ENCODE measurements around the gene HSPA12B. TPM values are rescaled to one million over a fixed set of nuclear protein-coding genes. Genes with fewer than 3 reads are reported as not detected.

HSPA12B gene
- total and polyA plus RNA-seq, 7 donors: 0.69 to 10.5 (median 6.1) TPM

- TF ChIP-seq POLR2A (IDR thresholded peaks at IDR 0.05) (no peak), POLR2AphosphoS5 (IDR thresholded peaks at IDR 0.05) (no peak), EP300 (IDR thresholded peaks at IDR 0.05) (no peak)
- TF ChIP-seq, protein P1, sequence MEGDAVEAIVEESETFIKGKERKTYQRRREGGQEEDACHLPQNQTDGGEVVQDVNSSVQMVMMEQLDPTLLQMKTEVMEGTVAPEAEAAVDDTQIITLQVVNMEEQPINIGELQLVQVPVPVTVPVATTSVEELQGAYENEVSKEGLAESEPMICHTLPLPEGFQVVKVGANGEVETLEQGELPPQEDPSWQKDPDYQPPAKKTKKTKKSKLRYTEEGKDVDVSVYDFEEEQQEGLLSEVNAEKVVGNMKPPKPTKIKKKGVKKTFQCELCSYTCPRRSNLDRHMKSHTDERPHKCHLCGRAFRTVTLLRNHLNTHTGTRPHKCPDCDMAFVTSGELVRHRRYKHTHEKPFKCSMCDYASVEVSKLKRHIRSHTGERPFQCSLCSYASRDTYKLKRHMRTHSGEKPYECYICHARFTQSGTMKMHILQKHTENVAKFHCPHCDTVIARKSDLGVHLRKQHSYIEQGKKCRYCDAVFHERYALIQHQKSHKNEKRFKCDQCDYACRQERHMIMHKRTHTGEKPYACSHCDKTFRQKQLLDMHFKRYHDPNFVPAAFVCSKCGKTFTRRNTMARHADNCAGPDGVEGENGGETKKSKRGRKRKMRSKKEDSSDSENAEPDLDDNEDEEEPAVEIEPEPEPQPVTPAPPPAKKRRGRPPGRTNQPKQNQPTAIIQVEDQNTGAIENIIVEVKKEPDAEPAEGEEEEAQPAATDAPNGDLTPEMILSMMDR (IDR thresholded peaks at IDR 0.05): no peak
- no peak overlapping the region for H3K27ac ChIP-seq
- H3K4me3 ChIP-seq: no peak overlapping the region
- intact Hi-C loops (cut with DNase I): no loop called here
- no peak for DNase-seq
- 93% methylated on average over 31 of the region's 31 CpGs for WGBS, 2 donors
- no peaks in the 10 kb centered on the region for H3K27me3 ChIP-seq
- peaks cover 0 to 12% (median 9%) of the 10 kb centered on the region in 4 donors for H3K4me1 ChIP-seq
- no peaks in the 10 kb centered on the region for H3K36me3 ChIP-seq
- no peaks in the 10 kb centered on the region for H3K9me3 ChIP-seq
Observed at GRCh38 chr20:3705970-3706739, 26.3 kb upstream of the HSPA12B start.

GRCh38 chr20:3706774-3707507 is 25.5 kb upstream of the HSPA12B start:
- H3K4me3 ChIP-seq: no peak overlapping the region
- no peak for DNase-seq
- intact Hi-C loops (cut with DNase I): no loop called here
- peaks cover 0 to 12% (median 10%) of the 10 kb centered on the region in 4 donors for H3K4me1 ChIP-seq
- TF ChIP-seq EP300 (IDR thresholded peaks at IDR 0.05) (no peak), POLR2A (IDR thresholded peaks at IDR 0.05) (no peak), POLR2AphosphoS5 (IDR thresholded peaks at IDR 0.05) (no peak)
- TF ChIP-seq, protein P1 (IDR thresholded peaks at IDR 0.05): no peak
- H3K36me3 ChIP-seq: no peaks in the 10 kb centered on the region
- 77 to 82% methylated on average over 10 of the region's 10 CpGs for whole genome bisulfite sequencing, 2 donors
- no peaks in the 10 kb centered on the region for H3K9me3 ChIP-seq
- no peak overlapping the region for H3K27ac ChIP-seq
- no peaks in the 10 kb centered on the region for H3K27me3 ChIP-seq

DNA sequence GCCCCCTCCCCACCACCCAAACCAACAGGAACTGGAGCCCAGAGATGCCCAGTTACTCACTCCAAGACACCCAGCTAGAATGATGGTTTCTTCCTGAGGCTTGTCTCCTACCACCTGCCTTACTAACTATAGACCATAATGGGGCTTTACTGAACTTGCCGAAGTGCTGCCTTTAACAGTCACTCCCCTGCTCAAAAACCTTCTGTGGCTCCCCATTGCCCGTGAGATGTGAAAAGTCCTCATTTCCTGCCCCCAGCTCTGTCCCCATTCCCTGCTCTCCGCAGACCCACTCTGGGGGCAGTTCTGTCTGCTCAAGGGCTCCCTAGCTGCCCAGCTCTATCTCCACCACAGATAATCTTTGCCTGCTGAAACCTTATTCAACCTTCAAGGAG is 25.0 kb upstream of the HSPA12B start:
- Histone ChIP-seq H3K9me3 (no peaks in the 10 kb centered on the region), H3K27me3 (no peaks in the 10 kb centered on the region), H3K4me1 (peaks cover 0 to 12% (median 10%) of the 10 kb centered on the region in 4 donors), H3K36me3 (no peaks in the 10 kb centered on the region), H3K4me3 (no peak overlapping the region), H3K27ac (no peak overlapping the region)
- TF ChIP-seq POLR2A (IDR thresholded peaks at IDR 0.05) (no peak), POLR2AphosphoS5 (IDR thresholded peaks at IDR 0.05) (no peak), EP300 (IDR thresholded peaks at IDR 0.05) (no peak)
- TF ChIP-seq, protein P1 (IDR thresholded peaks at IDR 0.05): no peak
- WGBS, 2 donors: 91 to 95% methylated on average over 3 of the region's 3 CpGs
- intact Hi-C loops (cut with DNase I): no loop called here
- DNase-seq: no peak

DNA sequence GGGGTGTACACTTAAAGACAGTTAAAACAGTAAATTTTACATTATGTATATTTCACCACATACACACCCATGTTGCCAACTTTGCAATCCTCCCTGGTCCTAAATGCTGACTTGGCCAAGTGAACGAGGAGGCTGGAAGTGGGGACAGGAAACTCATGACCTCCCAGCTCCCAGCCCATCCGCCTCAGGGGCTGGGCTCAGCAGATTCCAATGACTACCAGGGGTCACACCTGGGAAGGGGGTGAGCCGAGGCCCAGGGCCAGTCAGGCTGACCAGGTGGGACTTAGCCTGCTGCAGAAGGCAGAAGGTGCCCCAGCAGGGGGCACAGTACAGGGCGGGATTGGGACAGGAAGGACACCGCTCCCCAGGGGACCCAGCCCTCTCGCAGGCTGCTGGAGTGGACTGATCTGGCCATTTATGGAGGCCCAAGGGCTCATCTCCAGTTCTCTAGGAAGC is 22.4 kb upstream of the HSPA12B start:
- TF ChIP-seq POLR2A (IDR thresholded peaks at IDR 0.05): no peak
- TF ChIP-seq, protein P1 (IDR thresholded peaks at IDR 0.05): no peak
- TF ChIP-seq POLR2AphosphoS5 (IDR thresholded peaks at IDR 0.05): no peak
- WGBS, 2 donors: 51 to 61% methylated on average over 6 of the region's 6 CpGs
- intact Hi-C loops (cut with DNase I): loop anchor here (10.0 kb wide), 1 partner anchor 145 kb away; no protein-coding TSS in a partner anchor
- no peaks in the 10 kb centered on the region for H3K27me3 ChIP-seq
- DNase-seq: no peak
- H3K36me3 ChIP-seq: no peaks in the 10 kb centered on the region
- H3K4me1 ChIP-seq: peaks cover 0 to 12% (median 10%) of the 10 kb centered on the region in 4 donors
- H3K9me3 ChIP-seq: no peaks in the 10 kb centered on the region
- H3K4me3 ChIP-seq: peak overlapping the region in 1 of 4 donors; percentile 32
- peak overlapping the region in 3 of 4 donors; percentile 11 to 28 (median 20) for H3K27ac ChIP-seq
